ENCODE measurements around the gene RHAG.
"Not testable (repeated sequence)": the region's sequence is repeated elsewhere in the genome, so short reads cannot be mapped to it uniquely, and the experiment has no call there.

Gene RHAG

DNA sequence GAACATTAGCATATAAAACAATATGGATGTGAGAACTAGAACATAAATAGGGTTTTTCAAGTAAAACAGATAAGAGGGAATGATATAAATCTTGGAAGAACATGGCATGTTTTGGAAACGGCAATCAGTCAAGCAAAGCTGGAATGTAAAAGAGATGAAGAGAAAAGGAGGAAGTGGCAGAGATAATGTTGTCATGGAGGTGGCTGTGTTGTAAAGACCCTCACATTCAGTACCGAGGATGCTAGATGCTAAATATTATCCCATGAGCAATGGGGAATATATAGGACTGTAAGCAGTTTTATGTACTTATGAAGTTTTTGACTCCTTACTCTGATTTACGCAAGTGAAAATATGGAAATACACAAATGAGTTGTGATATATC, 702 bp upstream of the RHAG start:
- in situ Hi-C loops (cut with HindIII; ENCODE audit: low sequenced_read_pairs), result loop anchor here (25.0 kb wide), 1 partner anchor 200 kb away; no protein-coding TSS in a partner anchor

DNA sequence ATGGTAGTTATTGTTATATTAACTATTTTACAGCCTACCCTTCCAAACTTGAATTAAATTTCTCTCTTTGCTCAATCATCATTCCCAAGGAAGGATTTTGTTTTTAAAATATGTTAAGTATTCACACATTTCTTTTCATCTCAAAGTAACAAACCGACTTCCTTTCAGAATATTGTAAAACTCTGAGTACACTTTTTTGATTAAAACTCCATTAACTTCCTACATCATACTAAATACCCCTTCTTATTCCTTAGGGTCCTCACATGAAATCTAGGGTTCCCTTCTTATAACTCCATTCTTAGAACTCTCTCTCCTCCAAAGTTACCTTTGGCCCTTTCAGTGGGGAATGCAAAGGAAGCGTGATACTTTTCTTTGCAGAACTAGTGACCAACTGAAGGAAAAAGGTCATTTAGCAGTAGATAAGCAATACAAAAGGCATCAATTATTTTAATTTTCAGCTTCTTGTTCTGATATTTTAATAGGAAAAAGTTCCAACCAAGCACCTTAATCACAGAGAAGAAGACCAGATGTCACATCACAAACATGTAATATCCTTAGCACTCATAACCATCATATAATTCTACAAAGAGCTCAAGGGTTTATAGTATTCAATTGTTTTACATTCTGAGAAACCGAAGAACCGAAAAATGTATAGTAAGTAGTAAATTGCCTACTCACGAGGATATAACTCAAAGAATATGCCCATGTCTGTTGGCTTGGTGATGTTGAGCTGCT, 494 bp downstream of the RHAG start:
- in situ Hi-C loops (cut with HindIII; ENCODE audit: low sequenced_read_pairs), result loop anchor here (25.0 kb wide), 1 partner anchor 201 kb away; no protein-coding TSS in a partner anchor

DNA sequence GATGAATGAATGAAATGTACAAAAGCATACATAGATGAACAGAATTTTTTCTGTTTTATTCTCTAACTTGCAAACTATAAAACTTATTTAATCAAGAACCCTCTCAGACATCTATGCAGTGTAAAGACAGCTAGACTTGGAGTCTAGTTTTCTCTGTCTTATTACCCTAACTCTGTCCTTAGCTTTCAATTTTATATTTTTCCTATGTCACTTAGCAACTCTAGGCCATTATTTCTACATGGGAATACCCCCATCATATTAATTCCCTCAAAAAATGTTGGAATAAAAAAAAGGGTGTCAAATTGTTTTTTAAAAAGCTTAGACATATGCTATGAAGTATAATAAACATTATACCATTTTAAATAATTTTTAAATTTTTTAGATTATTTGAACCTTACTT, 1.2 kb downstream of the RHAG start:
- in situ Hi-C loops (cut with HindIII; ENCODE audit: low sequenced_read_pairs), result loop anchor here (25.0 kb wide), 1 partner anchor 202 kb away; no protein-coding TSS in a partner anchor

DNA sequence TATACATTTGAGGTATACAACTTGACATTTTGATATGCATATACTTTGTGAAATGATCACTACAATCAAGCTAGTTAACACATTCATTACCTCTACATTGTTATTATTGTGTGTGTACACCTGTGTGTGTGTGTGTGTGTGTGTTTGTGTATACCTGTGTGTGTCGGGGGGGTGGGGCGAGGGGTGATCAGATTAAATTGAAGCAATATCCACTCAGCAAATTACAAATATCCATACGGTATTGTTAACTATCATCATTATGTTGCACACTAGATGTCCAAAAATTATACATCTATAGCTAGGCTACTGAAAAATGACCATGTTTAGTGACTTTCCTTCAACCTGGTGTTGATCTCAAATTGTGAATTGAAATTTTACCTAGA, 1.8 kb downstream of the RHAG start:
- in situ Hi-C loops (cut with HindIII; ENCODE audit: low sequenced_read_pairs), result loop anchor here (25.0 kb wide), 1 partner anchor 202 kb away; no protein-coding TSS in a partner anchor

DNA sequence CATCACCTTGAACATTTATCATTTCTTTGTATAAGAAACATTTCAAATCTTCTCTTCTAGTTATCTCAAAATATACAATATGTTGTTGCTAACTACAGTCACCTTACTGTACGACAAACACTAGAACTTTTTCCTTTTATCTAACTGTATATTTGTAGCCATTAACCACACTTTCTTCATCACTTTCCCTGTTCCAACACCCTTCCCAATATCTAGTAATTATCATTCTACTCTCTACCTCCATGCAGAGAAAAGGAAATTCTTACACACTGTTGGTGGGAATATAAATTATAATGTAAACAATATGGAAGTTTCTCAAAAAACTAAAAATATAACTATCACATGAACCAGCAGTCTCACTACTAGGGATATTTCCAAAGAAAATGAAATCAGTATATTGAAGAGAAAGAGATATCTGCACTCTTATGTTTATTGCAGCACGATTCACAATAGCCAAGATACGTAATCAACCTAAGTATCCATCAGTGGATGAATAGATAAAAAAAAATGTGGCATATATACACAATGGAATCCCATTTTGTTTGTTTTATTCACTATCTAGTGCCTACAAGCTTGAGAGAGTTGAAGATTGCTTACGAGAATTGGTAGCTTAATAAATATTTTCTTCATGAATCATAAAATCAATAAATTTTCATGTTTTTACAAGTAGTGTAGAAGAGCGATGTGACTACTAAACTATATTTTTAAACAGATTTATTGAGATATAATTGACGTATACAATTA, 2.4 kb downstream of the RHAG start:
- in situ Hi-C loops (cut with HindIII; ENCODE audit: low sequenced_read_pairs), result loop anchor here (25.0 kb wide), 1 partner anchor 203 kb away; no protein-coding TSS in a partner anchor

DNA sequence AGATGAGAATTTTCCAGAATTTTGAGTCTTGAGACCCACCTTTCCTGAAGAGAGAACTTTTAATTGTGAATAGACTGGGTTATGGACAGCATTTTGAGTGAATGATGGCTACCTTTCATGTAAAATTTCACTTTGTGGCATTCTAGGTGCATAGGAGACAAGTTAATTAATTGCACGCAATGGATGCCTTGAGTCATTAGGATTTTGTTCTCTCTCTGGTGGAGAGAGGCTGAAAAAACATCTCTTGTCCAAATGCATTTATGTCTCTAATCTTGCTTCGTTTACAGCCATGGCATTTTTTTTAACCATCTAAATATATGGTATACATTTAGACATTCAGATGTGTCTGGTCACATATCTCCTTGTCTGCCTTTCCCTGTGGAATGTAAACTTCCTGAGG, 3.1 kb downstream of the RHAG start:
- in situ Hi-C loops (cut with HindIII; ENCODE audit: low sequenced_read_pairs), result loop anchor here (25.0 kb wide), 1 partner anchor 204 kb away; no protein-coding TSS in a partner anchor

DNA sequence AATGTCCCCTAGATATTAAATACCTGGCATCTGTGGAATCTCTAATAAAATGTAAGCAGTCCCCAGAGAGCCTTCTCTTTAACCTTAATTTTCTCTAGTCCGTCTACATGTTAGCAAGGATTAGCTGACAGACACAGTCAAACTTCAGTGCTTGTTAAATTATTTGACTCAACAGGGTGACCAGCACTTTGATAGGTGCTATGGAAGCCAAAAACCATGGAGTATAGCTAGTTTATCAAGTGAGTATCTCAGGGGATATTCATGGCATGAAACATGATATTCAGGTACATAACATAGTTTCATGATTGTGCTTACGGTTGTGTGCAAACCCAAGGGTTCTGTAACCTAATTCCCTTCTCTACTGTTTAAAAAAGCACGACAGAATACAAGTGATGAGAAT, 3.9 kb downstream of the RHAG start:
- in situ Hi-C loops (cut with HindIII; ENCODE audit: low sequenced_read_pairs), result loop anchor here (25.0 kb wide), 1 partner anchor 205 kb away; no protein-coding TSS in a partner anchor

DNA sequence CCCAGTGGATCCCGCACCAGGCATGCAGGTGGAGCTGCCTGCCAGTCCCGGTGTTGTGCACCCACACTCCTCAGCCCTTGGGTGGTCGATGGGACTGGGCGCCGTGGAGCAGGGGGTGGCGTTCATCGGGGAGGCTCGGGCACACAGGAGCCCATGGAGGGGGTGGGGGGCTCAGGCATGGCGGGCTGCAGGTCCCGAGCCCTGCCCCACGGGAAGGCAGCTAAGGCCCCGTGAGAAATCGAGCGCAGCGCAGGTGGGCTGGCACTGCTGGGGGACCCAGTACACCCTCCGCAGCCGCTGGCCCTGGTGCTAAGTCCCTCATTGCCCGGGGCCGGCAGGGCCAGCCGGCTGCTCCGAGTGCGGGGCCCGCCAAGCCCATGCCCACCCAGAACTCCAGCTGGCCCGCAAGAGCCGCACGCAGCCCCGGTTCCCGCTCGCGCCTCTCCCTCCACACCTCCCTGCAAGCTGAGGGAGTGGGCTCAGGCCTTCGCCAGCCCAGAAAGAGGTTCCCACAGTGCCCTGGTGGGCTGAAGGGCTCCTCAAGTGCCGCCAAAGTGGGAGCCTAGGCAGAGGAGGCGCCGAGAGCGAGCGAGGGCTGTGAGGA, 7.1 kb downstream of the RHAG start:
- in situ Hi-C loops (cut with HindIII; ENCODE audit: low sequenced_read_pairs), result loop anchor here (25.0 kb wide), 1 partner anchor 208 kb away; no protein-coding TSS in a partner anchor

DNA sequence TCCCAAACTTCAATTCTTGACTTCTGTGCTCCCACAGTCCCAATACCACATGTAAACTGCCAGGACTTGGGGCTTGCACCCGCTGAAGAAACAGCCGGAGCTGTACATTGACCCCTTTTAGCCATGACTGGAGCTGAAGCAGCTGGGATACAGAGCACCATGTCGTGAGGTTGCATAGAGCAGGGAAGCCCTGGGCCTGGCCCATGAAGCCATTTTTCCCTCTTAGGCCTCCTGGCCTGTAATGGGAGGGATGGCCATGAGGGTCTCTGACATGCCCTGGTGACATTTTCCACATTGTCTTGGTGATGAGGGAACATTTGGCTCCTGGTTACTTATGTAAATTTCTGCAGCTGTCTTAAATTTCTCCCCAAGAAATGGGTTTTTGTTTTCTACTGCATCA, 9.8 kb downstream of the RHAG start:
- in situ Hi-C loops (cut with HindIII; ENCODE audit: low sequenced_read_pairs), result loop anchor here (25.0 kb wide), 1 partner anchor 210 kb away; no protein-coding TSS in a partner anchor

DNA sequence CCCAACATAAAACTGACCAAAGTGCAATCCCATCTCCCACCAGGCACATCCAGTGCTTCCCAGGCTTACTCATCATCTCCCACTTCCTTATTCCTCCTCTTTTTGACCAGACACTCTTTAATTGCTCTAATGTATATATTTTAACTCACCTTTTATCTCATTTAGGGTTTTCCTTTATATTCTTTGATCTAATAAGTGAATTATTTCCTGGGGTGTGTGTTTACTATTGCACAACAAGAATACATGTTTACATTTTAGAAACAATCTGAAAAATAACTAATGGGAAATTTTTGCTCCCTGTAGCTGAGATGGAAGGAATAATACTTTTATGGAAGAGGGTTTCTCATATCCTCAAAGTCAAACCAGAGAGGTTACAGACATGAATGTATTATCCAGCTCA, 18.4 kb downstream of the RHAG start:
- in situ Hi-C loops (cut with HindIII; ENCODE audit: low sequenced_read_pairs), result no loop called here

DNA sequence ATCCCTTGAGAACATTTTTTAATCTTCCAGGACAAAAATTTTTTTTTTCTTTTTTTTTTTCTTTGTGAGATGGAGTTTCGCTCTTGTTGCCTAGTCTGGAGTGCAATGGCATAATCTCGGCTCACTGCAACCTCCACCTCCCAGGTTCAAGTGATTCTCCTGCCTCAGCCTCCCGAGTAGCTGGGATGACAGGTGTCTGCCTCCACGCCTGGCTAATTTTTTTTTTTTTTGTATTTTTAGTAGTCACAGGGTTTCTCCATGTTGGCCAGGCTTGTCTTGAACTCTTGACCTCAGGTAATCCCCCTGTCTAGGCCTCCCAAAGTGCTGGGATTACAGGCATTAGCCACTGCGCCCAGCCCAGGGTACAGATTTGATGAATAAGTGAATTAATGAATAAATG, 22.5 kb downstream of the RHAG start:
- in situ Hi-C loops (cut with HindIII; ENCODE audit: low sequenced_read_pairs), result not testable (repeated sequence)

DNA sequence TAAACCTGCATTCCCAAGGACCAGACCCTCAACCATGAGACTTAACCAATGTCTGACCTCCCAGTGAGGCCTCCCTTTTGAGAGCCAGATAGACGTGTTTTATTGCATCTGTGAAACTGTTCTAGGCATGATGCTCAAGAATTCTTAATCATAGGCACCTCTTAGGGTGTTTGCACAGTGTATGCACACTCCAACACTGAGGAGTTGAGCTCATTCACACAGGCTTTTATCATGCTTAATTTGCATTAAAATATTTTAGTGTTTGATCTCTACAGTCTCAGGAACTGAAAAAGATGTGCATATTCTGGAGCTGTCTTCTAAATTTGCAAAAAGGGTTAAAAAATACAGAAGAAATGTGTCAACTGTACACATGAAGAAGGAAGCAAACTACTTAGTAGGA, 27.4 kb downstream of the RHAG start:
- in situ Hi-C loops (cut with HindIII; ENCODE audit: low sequenced_read_pairs), result loop anchor here (10.0 kb wide), 1 partner anchor 74 kb away; no protein-coding TSS in a partner anchor

DNA sequence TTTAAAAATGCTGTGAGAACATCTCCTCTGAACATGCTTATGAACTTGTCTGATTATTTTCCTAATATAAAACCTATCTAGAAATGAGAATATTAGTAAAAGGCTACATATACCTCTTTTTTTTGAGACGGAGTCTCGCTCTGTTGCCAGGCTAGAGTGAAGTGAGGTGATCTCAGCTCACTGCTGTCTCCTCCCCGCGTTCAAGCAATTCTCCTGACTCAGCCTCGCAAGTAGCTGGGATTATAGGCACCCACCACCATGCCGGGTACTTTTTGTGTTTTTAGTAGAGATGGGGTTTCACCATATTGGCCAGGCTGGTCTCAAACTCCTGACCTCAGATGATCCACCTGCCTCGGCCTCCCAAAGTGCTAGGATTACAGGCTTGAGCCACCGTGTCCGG, 28.4 kb downstream of the RHAG start:
- in situ Hi-C loops (cut with HindIII; ENCODE audit: low sequenced_read_pairs), result loop anchor here (10.0 kb wide), 1 partner anchor 73 kb away; no protein-coding TSS in a partner anchor

DNA sequence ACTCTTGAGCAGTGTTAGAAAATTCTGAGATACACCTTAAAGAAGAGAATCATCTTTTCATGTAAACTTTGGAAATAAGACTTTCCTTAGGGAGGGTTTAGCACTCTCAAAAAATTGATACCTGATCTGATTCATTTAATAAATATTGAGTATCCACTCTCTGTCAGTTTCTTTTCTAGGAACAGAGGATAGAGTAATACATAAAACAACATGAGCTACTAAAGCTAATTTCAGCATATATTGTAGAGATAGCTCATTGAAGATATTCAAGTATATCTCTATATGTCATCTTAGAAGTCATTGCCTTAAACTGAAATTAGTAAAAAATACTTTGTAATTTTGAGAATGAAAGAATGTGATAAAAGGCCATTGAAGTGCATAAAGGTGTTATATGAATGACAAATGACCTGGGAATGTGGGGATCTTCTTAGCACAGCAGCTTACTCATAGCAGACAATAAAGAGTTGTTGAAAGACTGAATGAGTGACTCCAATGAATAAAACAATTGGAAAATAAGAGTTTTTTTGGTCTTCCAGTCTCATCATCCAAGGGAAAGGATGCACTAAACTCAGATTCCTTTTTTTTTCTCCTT, 29.2 kb downstream of the RHAG start:
- in situ Hi-C loops (cut with HindIII; ENCODE audit: low sequenced_read_pairs), result loop anchor here (10.0 kb wide), 1 partner anchor 73 kb away; no protein-coding TSS in a partner anchor

DNA sequence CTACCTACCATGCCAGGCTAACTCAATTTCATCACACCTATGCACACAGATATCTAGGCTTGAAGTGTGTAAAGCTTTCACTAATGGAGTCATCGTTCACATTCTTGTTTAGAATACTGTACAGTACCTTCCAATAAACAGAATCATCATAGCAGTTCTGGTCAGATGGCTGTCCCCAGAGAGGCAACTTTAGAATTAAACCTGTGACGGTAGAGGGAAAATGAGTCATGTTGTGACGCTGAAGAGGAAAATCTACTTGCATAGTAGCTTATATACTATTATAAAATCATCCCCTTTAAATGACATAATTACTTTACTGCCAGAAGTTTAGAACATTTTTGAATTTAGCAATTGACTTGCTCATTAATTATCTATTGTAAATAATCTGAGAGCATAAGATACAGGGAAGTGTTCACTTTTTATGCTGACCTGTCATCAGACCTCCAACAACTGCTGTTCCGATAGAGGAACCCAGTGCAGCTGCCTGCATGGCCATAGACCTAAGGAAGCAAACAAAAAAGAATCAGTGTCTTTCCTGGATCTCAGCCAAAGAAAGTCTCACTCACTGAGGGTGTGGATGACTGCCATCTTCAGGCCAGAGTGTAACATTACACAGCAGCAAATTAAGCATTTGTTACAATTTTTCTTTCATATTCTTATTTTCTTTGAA, 29.8 kb downstream of the RHAG start:
- in situ Hi-C loops (cut with HindIII; ENCODE audit: low sequenced_read_pairs), result loop anchor here (10.0 kb wide), 1 partner anchor 72 kb away; no protein-coding TSS in a partner anchor

DNA sequence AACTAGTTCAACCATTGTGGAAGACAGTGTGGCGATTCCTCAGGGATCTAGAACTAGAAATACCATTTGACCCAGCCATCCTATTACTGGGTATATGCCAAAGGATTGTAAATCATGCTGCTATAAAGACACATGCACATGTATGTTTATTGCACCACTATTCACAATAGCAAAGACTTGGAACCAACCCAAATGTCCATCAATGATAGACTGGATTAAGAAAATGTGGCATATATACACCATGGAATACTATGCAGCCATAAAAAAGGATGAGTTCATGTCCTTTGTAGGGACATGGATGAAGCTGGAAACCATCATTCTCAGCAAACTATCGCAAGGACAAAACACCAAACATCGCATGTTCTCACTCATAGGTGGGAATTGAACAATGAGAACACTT, 32.6 kb downstream of the RHAG start:
- in situ Hi-C loops (cut with HindIII; ENCODE audit: low sequenced_read_pairs), result loop anchor here (10.0 kb wide), 1 partner anchor 69 kb away; no protein-coding TSS in a partner anchor

DNA sequence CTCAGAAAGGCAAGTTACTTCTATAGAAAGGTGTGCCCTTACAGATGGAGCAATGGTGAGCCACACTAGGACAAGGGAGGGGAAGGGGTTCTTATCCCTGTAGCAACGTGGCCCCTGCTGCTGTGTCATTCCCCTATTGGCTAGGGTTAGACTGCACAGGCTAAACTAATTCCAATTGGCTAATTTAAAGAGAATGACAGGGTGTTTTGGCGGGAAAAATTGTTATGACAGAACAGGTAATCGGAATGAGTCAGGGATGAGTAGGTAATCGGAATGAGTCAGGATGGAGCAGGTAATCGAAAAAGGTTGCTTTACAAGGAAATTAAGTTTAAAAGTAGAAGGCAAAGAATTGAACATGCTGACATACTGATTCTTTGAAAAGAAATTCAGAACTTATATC, 49.4 kb downstream of the RHAG start:
- in situ Hi-C loops (cut with HindIII; ENCODE audit: low sequenced_read_pairs), result not testable (repeated sequence)

DNA sequence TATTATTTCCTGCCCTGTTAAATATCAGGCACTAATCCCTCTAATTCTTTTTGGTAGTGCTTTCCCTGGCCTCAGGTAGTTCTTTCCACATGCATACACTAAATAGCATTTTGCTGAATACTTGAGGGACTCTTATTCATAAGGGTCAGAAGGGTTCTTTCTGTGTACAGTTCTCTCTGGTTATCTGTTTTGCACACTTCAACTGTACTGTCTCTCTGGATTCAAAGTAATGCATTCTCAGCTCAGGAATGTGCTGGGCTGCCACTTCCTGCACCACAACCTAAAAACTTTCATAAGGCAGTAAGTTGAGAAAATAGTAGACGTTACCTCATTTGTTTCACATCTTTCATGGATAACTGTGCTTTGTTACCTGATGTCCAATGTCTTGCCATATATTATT, 54.1 kb downstream of the RHAG start:
- in situ Hi-C loops (cut with HindIII; ENCODE audit: low sequenced_read_pairs), result no loop called here

DNA sequence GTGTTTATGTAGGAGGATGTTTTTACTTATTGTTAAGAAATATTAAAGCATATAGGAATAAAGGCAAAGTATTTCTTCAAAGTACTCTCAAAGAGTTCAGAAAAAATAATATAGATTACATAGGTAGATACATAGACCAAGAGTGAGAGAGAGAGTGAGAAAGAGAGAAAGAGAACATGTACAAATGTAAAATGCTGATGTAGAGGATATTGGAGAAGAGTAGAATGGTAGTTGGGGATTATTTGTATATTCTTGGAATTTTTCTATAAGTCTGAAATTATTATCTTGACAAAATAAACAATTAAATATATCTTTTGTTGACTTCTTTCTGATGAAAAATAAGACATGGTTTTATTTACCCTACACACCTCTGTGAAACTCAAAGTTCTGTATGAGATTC, 57.0 kb downstream of the RHAG start:
- in situ Hi-C loops (cut with HindIII; ENCODE audit: low sequenced_read_pairs), result no loop called here

DNA sequence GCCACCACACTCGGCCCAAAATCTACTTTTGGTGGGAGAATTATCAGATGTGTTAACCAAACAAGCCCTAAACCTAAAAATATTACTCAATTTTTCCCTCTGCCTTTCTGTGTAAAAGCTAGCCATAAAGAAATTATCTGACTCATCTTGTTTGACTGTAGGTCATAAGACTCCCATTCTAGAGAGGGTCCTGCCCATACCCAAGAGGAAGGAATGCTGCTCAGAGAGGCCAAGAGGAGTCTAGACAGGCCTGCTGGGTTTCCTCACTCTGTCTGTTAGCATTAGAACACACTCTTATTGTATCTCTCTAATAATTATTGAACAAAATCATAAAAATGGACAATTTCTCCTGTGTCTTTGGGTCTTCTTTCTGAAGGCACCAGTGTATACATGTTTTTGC, 60.0 kb downstream of the RHAG start:
- in situ Hi-C loops (cut with HindIII; ENCODE audit: low sequenced_read_pairs), result no loop called here

All from endothelial cell of hepatic sinusoid (primary cell).